Posterior vena cava (tissue), 2 donors: ENCODE measurements around the gene ZNF525. TPM values are rescaled to one million over a fixed set of nuclear protein-coding genes. Genes with fewer than 3 reads are reported as not detected.

ENCODE experiments used
- total RNA-seq, 2 donors: library from RNA; stranded (reverse); fragmentation: NEBNext Ultra II Directional; extraction: Animal tissue kit (Norgen Biotek cat#: 25700); gene quantifications; one replicate each; pipeline ENCODE4 v1.2.1, GENCODE V29; 2021
- donor health status: DM: yes; HTN: yes; CAD: no.
- donor health status: DM: yes; HTN: yes; CAD: no.

ZNF525 gene
- total RNA-seq, 2 donors from 2014 or later = 10.7 to 13.5 TPM

Other genes starting within 250 kb of the ZNF525 start
- 10 to 100 TPM in 1 of 2 donors, 1 to 10 TPM in 1; 9.1 to 11.8 TPM for gene ZNF415, start 232.8 kb upstream of the ZNF525 start, total RNA-seq
- 10 to 100 TPM; 11.5 to 14.1 TPM for gene ZNF347, start 206.7 kb upstream of the ZNF525 start, total RNA-seq
- gene ZNF665, start 172.3 kb upstream of the ZNF525 start, total RNA-seq = 1 to 10 TPM; 3.5 to 5.4 TPM
- 10 to 100 TPM; 18.6 to 19.0 TPM for gene ZNF677, start 110.8 kb upstream of the ZNF525 start, total RNA-seq
- not detected for gene VN1R2, start 107.4 kb upstream of the ZNF525 start, total RNA-seq
- not detected for gene VN1R4, start 98.0 kb upstream of the ZNF525 start, total RNA-seq
- 1 to 10 TPM; 6.6 to 6.7 TPM for gene ZNF845, start 32.0 kb upstream of the ZNF525 start, total RNA-seq
- gene ZNF765, start 29.4 kb downstream of the ZNF525 start, total RNA-seq = 10 to 100 TPM in 1 of 2 donors, 1 to 10 TPM in 1; 9.3 to 10.6 TPM
- 1 to 10 TPM; 9.6 to 9.9 TPM for gene ZNF761, start 66.3 kb downstream of the ZNF525 start, total RNA-seq
- gene ZNF813, start 102.0 kb downstream of the ZNF525 start, total RNA-seq = 1 to 10 TPM; 2.5 to 2.9 TPM
- gene ZNF331, start 172.4 kb downstream of the ZNF525 start, total RNA-seq = 10 to 100 TPM; 21.5 to 45.7 TPM